HEK293 (cell line): ENCODE measurements around the gene LRP10.

Experiments
- CTCF ChIA-PET: fragments of 350-600 bp; formaldehyde crosslinking; extraction: SDS; loops from one replicate; lab custom pipeline; 2021; ENCODE audit warnings: antibody characterized with exemption; lab: Yijun Ruan, JAX
- POLR2A ChIA-PET: fragments of 300-600 bp; formaldehyde crosslinking; extraction: SDS; loops from one replicate; lab custom pipeline; 2020; ENCODE audit warnings: antibody characterized with exemption, inconsistent platforms; lab: Yijun Ruan, JAX
- H3K27ac ChIP-seq: fragments of 200-500 bp; sonication (Bioruptor generic); 2 replicates; pipeline ENCODE4 v1.5.1; 2014; ENCODE audit warnings: low read depth, low read length, control low read depth, inconsistent platforms; ENCODE audit errors: extremely low read depth
- H3K36me3 ChIP-seq, 2 experiments: fragments of 200-500 bp in 1 of 2; sonication (Bioruptor generic) in 1 of 2; 1 replicate in 1 of 2; 2 replicates in 1 of 2; pipeline ENCODE4 v1.5.1; 2014 to 2017; ENCODE audit warnings: inconsistent platforms in 2 of 2, low read length in 2 of 2; ENCODE audit not compliant: control insufficient read depth in 2 of 2, insufficient read depth in 1 of 2
- H3K4me1 ChIP-seq: fragments of 200-500 bp; sonication (Bioruptor generic); 2 replicates; pipeline ENCODE4 v1.5.1; 2014; ENCODE audit warnings: mild to moderate bottlenecking, low read length, inconsistent platforms; ENCODE audit not compliant: control insufficient read depth, insufficient read depth
- H3K4me3 ChIP-seq: 2 replicates; pipeline ENCODE4 v1.5.1; 2011; ENCODE audit warnings: low read depth, mild to moderate bottlenecking, control low read depth, low read length, moderate library complexity
- H3K9me3 ChIP-seq: fragments of 200-500 bp; sonication (Bioruptor generic); 2 replicates; pipeline ENCODE4 v1.5.1; 2014; ENCODE audit warnings: low read depth, low read length, inconsistent platforms; ENCODE audit not compliant: control insufficient read depth, insufficient read depth
- EGR2 ChIP-seq: fragments of 450-650 bp; formaldehyde crosslinking; IDR thresholded peaks from 2 replicates; pipeline ENCODE4 v1.5.1; 2016; ENCODE audit warnings: low read depth, missing biosample characterization, missing genetic modification characterization
- HIC1 ChIP-seq: fragments of 450-650 bp; formaldehyde crosslinking; IDR thresholded peaks from 2 replicates; pipeline ENCODE4 v1.5.1; 2016; ENCODE audit warnings: missing biosample characterization, missing genetic modification characterization
- PRDM2 ChIP-seq: fragments of 450-650 bp; formaldehyde crosslinking; IDR thresholded peaks from 2 replicates; pipeline ENCODE4 v1.5.1; 2016; ENCODE audit warnings: missing biosample characterization, missing genetic modification characterization, borderline replicate concordance
- PRDM4 ChIP-seq: fragments of 450-650 bp; formaldehyde crosslinking; IDR thresholded peaks from 2 replicates; pipeline ENCODE4 v1.5.1; 2017; ENCODE audit warnings: missing biosample characterization, missing genetic modification characterization
- ZNF140 ChIP-seq: fragments of 450-650 bp; formaldehyde crosslinking; IDR thresholded peaks from 2 replicates; pipeline ENCODE4 v1.5.1; 2016; ENCODE audit warnings: missing biosample characterization, missing genetic modification characterization
- ZNF169 ChIP-seq: fragments of 450-650 bp; formaldehyde crosslinking; IDR thresholded peaks from 2 replicates; pipeline ENCODE4 v1.5.1; 2016; ENCODE audit warnings: missing biosample characterization, missing genetic modification characterization
- ZNF175 ChIP-seq: fragments of 450-650 bp; formaldehyde crosslinking; IDR thresholded peaks from 2 replicates; pipeline ENCODE4 v1.5.1; 2016; ENCODE audit warnings: missing biosample characterization, missing genetic modification characterization
- ZNF221 ChIP-seq: fragments of 450-650 bp; formaldehyde crosslinking; IDR thresholded peaks from 2 replicates; pipeline ENCODE4 v1.5.1; 2017; ENCODE audit warnings: missing biosample characterization, missing genetic modification characterization, borderline replicate concordance
- ZNF248 ChIP-seq: fragments of 450-650 bp; formaldehyde crosslinking; IDR thresholded peaks from 2 replicates; pipeline ENCODE4 v1.5.1; 2017; ENCODE audit warnings: missing biosample characterization, missing genetic modification characterization
- ZNF48 ChIP-seq: fragments of 450-650 bp; formaldehyde crosslinking; IDR thresholded peaks from 2 replicates; pipeline ENCODE4 v1.5.1; 2016; ENCODE audit warnings: missing biosample characterization, missing genetic modification characterization
- ZNF529 ChIP-seq: fragments of 450-650 bp; formaldehyde crosslinking; IDR thresholded peaks from 2 replicates; pipeline ENCODE4 v1.5.1; 2017; ENCODE audit warnings: missing genetic modification characterization, missing biosample characterization; ENCODE audit not compliant: insufficient replicate concordance
- ZNF530 ChIP-seq: fragments of 450-650 bp; formaldehyde crosslinking; IDR thresholded peaks from 2 replicates; pipeline ENCODE4 v1.5.1; 2016; ENCODE audit warnings: low read depth, missing biosample characterization, missing genetic modification characterization
- ZNF623 ChIP-seq: fragments of 450-650 bp; formaldehyde crosslinking; IDR thresholded peaks from 2 replicates; pipeline ENCODE4 v1.5.1; 2016; ENCODE audit warnings: missing biosample characterization, missing genetic modification characterization
- ZNF768 ChIP-seq: fragments of 450-650 bp; formaldehyde crosslinking; IDR thresholded peaks from 2 replicates; pipeline ENCODE4 v1.5.1; 2018; ENCODE audit warnings: missing biosample characterization, mild to moderate bottlenecking, missing genetic modification characterization
- ZNF777 ChIP-seq: fragments of 450-650 bp; formaldehyde crosslinking; IDR thresholded peaks from 2 replicates; pipeline ENCODE4 v1.5.1; 2017; ENCODE audit warnings: missing biosample characterization, missing genetic modification characterization, borderline replicate concordance
- ZXDB ChIP-seq: fragments of 450-650 bp; formaldehyde crosslinking; IDR thresholded peaks from 2 replicates; pipeline ENCODE4 v1.5.1; 2016; ENCODE audit warnings: missing biosample characterization, missing genetic modification characterization

LRP10 gene

GRCh38 chr14:22837750-22838538 is 33.6 kb upstream of the LRP10 start:
- Histone ChIP-seq H3K9me3 (no peaks in the 10 kb centered on the region), H3K4me1 (no peaks in the 10 kb centered on the region), H3K27ac (no peak overlapping the region; the same call in 1 of the 2 replicates), H3K4me3 (no peak overlapping the region), H3K36me3 (peaks cover 14 to 24% of the 10 kb centered on the region in 2 experiments; a peak in 2 of 3 replicates)
- TF ChIP-seq ZNF169 (no peak), HIC1 (no peak), ZNF530 (tag by site-specific recombination) (no peak), ZNF221 (tag by site-specific recombination) (no peak), ZNF623 (tag by site-specific recombination) (no peak), ZNF175 (tag by site-specific recombination) (no peak), ZNF248 (tag by site-specific recombination) (no peak)
- ChIA-PET POLR2A (interaction anchor here (0.5 to 1.1 kb wide), 3 partner anchors 8 to 76 kb away, joined by 3 read pairs; no protein-coding TSS in a partner anchor), CTCF (interaction anchor here (0.7 to 1.7 kb wide), 6 partner anchors 13 to 281 kb away, joined by 3 to 13 read pairs (median 4); no protein-coding TSS in a partner anchor)

- Histone ChIP-seq H3K4me3 (no peak overlapping the region), H3K9me3 (no peaks in the 10 kb centered on the region), H3K4me1 (no peaks in the 10 kb centered on the region), H3K27ac (no peak overlapping the region), H3K36me3 (peaks cover 10 to 18% of the 10 kb centered on the region in 2 experiments; a peak in 2 of 3 replicates)
- ChIA-PET CTCF (interaction anchor here (0.5 to 1.7 kb wide), 6 partner anchors 12 to 282 kb away, joined by 3 to 13 read pairs (median 4); no protein-coding TSS in a partner anchor), POLR2A (interaction anchor here (1.1 kb wide), 1 partner anchor 8 kb away, joined by 3 read pairs; no protein-coding TSS in a partner anchor)
- TF ChIP-seq PRDM2 (no peak), PRDM4 (no peak), ZNF777 (tag by site-specific recombination) (no peak), ZNF48 (tag by site-specific recombination) (no peak), ZXDB (tag by site-specific recombination) (no peak), ZNF529 (tag by site-specific recombination) (no peak), EGR2 (tag by site-specific recombination) (no peak), ZNF768 (no peak), ZNF140 (tag by site-specific recombination) (no peak)
Measured at GRCh38 chr14:22838631-22839041, 32.9 kb upstream of the LRP10 start.
